H9 (cell line): ENCODE data around the gene MKNK2. TPM values are rescaled to one million over a fixed set of nuclear protein-coding genes. Genes with fewer than 3 reads are reported as not detected.

ENCODE experiments used
- DNase-seq: peaks from one replicate; pipeline ENCODE4 v3.0.0-alpha.2; 2017
- H2AFZ ChIP-seq: one replicate; pipeline ENCODE4 v1.6.1; 2013; ENCODE audit warnings: mild to moderate bottlenecking, low read length, control low read depth, moderate library complexity
- H2AK5ac ChIP-seq: 2 replicates; pipeline ENCODE4 v1.6.1; 2013; ENCODE audit warnings: low read length, control low read depth, mixed read lengths; ENCODE audit not compliant: insufficient read length
- H2BK120ac ChIP-seq: one replicate; pipeline ENCODE4 v1.6.1; 2013; ENCODE audit warnings: low read depth, mild to moderate bottlenecking, low read length, control low read depth, inconsistent platforms; ENCODE audit not compliant: poor library complexity, severe bottlenecking
- H2BK12ac ChIP-seq: 2 replicates; pipeline ENCODE4 v1.6.1; 2013; ENCODE audit warnings: low read length, control low read depth, mixed read lengths, low read depth; ENCODE audit not compliant: insufficient read length
- H2BK15ac ChIP-seq: 2 replicates; pipeline ENCODE4 v1.6.1; 2013; ENCODE audit warnings: low read depth, low read length, control low read depth
- H2BK20ac ChIP-seq: one replicate; pipeline ENCODE4 v1.6.1; 2013; ENCODE audit warnings: low read depth, mild to moderate bottlenecking, low read length, control low read depth, inconsistent platforms; ENCODE audit not compliant: poor library complexity, severe bottlenecking
- H2BK5ac ChIP-seq: 2 replicates; pipeline ENCODE4 v1.6.1; 2013; ENCODE audit warnings: low read length, control low read depth, mixed read lengths; ENCODE audit not compliant: insufficient read length
- H3K14ac ChIP-seq: 2 replicates; pipeline ENCODE4 v1.6.1; 2013; ENCODE audit warnings: low read length, control low read depth; ENCODE audit not compliant: insufficient read depth
- H3K18ac ChIP-seq: 2 replicates; pipeline ENCODE4 v1.6.1; 2013; ENCODE audit warnings: low read depth, mild to moderate bottlenecking, mixed read lengths, low read length, control low read depth; ENCODE audit not compliant: insufficient read length
- H3K23ac ChIP-seq: 2 replicates; pipeline ENCODE4 v1.6.1; 2013; ENCODE audit warnings: low read length, control low read depth, mixed read lengths, low read depth; ENCODE audit not compliant: insufficient read length
- H3K23me2 ChIP-seq: 2 replicates; pipeline ENCODE4 v1.6.1; 2013; ENCODE audit warnings: low read depth, mild to moderate bottlenecking, mixed read lengths, low read length, control low read depth; ENCODE audit not compliant: insufficient read length, poor library complexity, severe bottlenecking
- H3K27ac ChIP-seq: 2 replicates; pipeline ENCODE4 v1.5.1; 2013; ENCODE audit warnings: low read length, control low read depth, mixed read lengths, low read depth; ENCODE audit not compliant: insufficient read length
- H3K27me3 ChIP-seq: 2 replicates; pipeline ENCODE4 v1.6.1; 2013; ENCODE audit warnings: low read length, control low read depth, inconsistent platforms; ENCODE audit not compliant: insufficient read depth
- H3K4ac ChIP-seq: 2 replicates; pipeline ENCODE4 v1.6.1; 2013; ENCODE audit warnings: low read depth, mild to moderate bottlenecking, control low read depth, inconsistent platforms, low read length, moderate library complexity
- H3K4me1 ChIP-seq: 2 replicates; pipeline ENCODE4 v1.6.1; 2013; ENCODE audit warnings: low read length, control low read depth, inconsistent platforms; ENCODE audit not compliant: insufficient read depth
- H3K4me2 ChIP-seq: 2 replicates; pipeline ENCODE4 v1.6.1; 2013; ENCODE audit warnings: low read length, control low read depth, mixed read lengths; ENCODE audit not compliant: insufficient read length, insufficient read depth
- H3K56ac ChIP-seq: 2 replicates; pipeline ENCODE4 v1.6.1; 2013; ENCODE audit warnings: low read depth, mild to moderate bottlenecking, mixed read lengths, low read length, control low read depth; ENCODE audit not compliant: insufficient read length
- H3K79me1 ChIP-seq: 2 replicates; pipeline ENCODE4 v1.6.1; 2013; ENCODE audit warnings: low read depth, mild to moderate bottlenecking, moderate library complexity, low read length, control low read depth, inconsistent platforms; ENCODE audit not compliant: insufficient read depth, poor library complexity, severe bottlenecking
- H3K79me2 ChIP-seq: 2 replicates; pipeline ENCODE4 v1.6.1; 2013; ENCODE audit warnings: low read length, control low read depth, inconsistent platforms; ENCODE audit not compliant: insufficient read depth
- H3K9ac ChIP-seq: 2 replicates; pipeline ENCODE4 v1.6.1; 2013; ENCODE audit warnings: low read length, control low read depth, mixed read lengths; ENCODE audit not compliant: insufficient read length; ENCODE audit errors: extremely low read depth
- H3K9me3 ChIP-seq: one replicate; pipeline ENCODE4 v1.6.1; 2013; ENCODE audit warnings: low read depth, low read length, inconsistent platforms; ENCODE audit not compliant: control insufficient read depth
- H3T11ph ChIP-seq: one replicate; pipeline ENCODE4 v1.6.1; 2013; ENCODE audit warnings: mild to moderate bottlenecking, low read length, control low read depth, inconsistent platforms
- H4K20me1 ChIP-seq: one replicate; pipeline ENCODE4 v1.6.1; 2013; ENCODE audit not compliant: control insufficient read depth, insufficient read length, insufficient read depth
- H4K5ac ChIP-seq: 2 replicates; pipeline ENCODE4 v1.6.1; 2013; ENCODE audit warnings: low read depth, mild to moderate bottlenecking, mixed read lengths, low read length, control low read depth; ENCODE audit not compliant: insufficient read length
- H4K8ac ChIP-seq: replicated peaks from 2 replicates; pipeline ENCODE4 v1.6.1; 2013; ENCODE audit warnings: low read length, control low read depth, mixed read lengths, low read depth; ENCODE audit not compliant: insufficient read length
- H4K91ac ChIP-seq: 2 replicates; pipeline ENCODE4 v1.6.1; 2013; ENCODE audit warnings: low read depth, mild to moderate bottlenecking, moderate library complexity, mixed read lengths, low read length, control low read depth; ENCODE audit not compliant: insufficient read length
- H3K27ac Mint-ChIP-seq, 3 experiments: 2 replicates in 2 of 3; 3 replicates in 1 of 3; pipeline ENCODE4 v1.8.0; 2020 to 2021; ENCODE audit warnings: mixed read lengths in 3 of 3, mild to moderate bottlenecking in 1 of 3, moderate library complexity in 1 of 3
- H3K27me3 Mint-ChIP-seq: 2 replicates; pipeline ENCODE4 v1.8.0; 2021; ENCODE audit warnings: low read depth, mild to moderate bottlenecking, moderate library complexity, mixed read lengths
- H3K36me3 Mint-ChIP-seq, 3 experiments: 2 replicates in 2 of 3; 3 replicates in 1 of 3; pipeline ENCODE4 v1.8.0; 2020 to 2021; ENCODE audit warnings: low read depth in 3 of 3, mixed read lengths in 3 of 3; ENCODE audit not compliant: insufficient read depth in 1 of 3
- H3K4me1 Mint-ChIP-seq, 2 experiments: 2 replicates each; pipeline ENCODE4 v1.8.0; 2020; ENCODE audit warnings: mixed read lengths in 2 of 2
- H3K4me3 Mint-ChIP-seq, 2 experiments: 2 replicates in 1 of 2; 3 replicates in 1 of 2; pipeline ENCODE4 v1.8.0; 2020 to 2021; ENCODE audit warnings: mild to moderate bottlenecking in 2 of 2, mixed read lengths in 2 of 2, moderate library complexity in 1 of 2
- H3K9me3 Mint-ChIP-seq, 2 experiments: 2 replicates in 1 of 2; 3 replicates in 1 of 2; pipeline ENCODE4 v1.8.0; 2020; ENCODE audit warnings: mild to moderate bottlenecking in 2 of 2, mixed read lengths in 2 of 2, moderate library complexity in 1 of 2
- WGBS: extraction: QIAGEN DNeasy Blood & Tissue Kit; methylation state at CpG from one replicate; pipeline ENCODE4 v1.1.7; 2013; ENCODE audit warnings: missing lambda C conversion rate, low lambda C conversion rate, mixed read lengths; ENCODE audit not compliant: insufficient read length; ENCODE audit errors: extremely low coverage; 5-methylcytosine and 5-hydroxymethylcytosine counted together
- total RNA-seq: library from RNA; stranded (reverse); gene quantifications from 2 replicates; pipeline ENCODE4 v1.2.1, GENCODE V29; 2021
- TF ChIP-seq, protein P1 (sequence below): fragments of 200-600 bp; sonication (generic); conservative IDR thresholded peaks from 3 replicates; pipeline ENCODE4 v1.8.0; 2021; ENCODE audit warnings: antibody characterized with exemption, mild to moderate bottlenecking

The MKNK2 gene
- total RNA-seq, 1 experiment from 2014 or later = 153 TPM

DNA sequence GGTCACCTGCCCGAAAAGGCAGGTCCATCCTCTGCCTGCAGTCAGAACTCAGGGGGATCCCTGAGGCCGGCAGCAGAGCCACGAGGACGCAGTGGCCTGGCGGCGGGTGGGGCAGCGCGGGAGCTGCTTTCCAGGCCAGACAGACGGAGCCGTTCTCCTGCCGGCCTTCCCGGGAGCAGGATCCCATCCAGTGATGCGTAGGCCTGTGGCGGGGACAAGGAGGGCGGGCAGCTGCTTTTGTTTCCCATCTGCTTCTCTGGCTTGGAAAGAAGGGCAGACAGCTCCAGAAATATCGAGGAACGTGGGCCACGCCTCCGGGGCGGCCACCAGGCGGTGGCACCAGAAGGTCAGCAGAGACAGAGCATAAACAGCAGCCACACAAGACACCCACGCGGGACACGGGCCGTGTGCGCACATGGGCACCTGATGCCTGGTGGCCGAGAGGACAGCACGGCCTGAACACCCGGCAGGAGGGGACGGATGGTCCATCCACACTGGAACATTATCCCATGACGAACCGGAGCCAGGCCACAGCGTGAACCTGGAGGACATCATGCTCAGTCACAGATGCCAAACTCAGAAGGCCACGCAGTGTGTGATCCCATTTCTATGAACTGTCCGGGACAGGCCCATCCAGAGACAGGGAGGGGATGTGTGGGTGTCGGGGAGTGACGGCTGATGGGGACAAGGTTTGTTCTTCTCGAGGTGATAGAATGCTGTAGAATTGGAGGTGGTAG, 13.9 kb upstream of the MKNK2 start:
- no peak overlapping the region for H2BK15ac ChIP-seq
- no peaks in the 10 kb centered on the region for H3K27me3 ChIP-seq
- no peak overlapping the region for H4K91ac ChIP-seq
- H3K4me1 Mint-ChIP-seq = peaks cover 18 to 19% of the 10 kb centered on the region in 2 experiments
- H3K27ac Mint-ChIP-seq = peak overlapping the region in 1 of 3 experiments; percentile 63; a peak in 1 of 7 replicates
- H3K56ac ChIP-seq = no peak overlapping the region
- no peaks in the 10 kb centered on the region for H3K9me3 ChIP-seq
- no peak overlapping the region for H3K9ac ChIP-seq
- no peak overlapping the region for H2BK5ac ChIP-seq
- no peak overlapping the region for H3K23ac ChIP-seq
- H2BK12ac ChIP-seq = no peak overlapping the region
- H3K9me3 Mint-ChIP-seq = no peaks in the 10 kb centered on the region; a peak in 1 of 5 replicates
- no peak overlapping the region for H4K5ac ChIP-seq
- H2BK20ac ChIP-seq = no peak overlapping the region
- peaks cover 10% of the 10 kb centered on the region for H3K23me2 ChIP-seq
- no peak overlapping the region for H2AFZ ChIP-seq
- H3K4me1 ChIP-seq = no peaks in the 10 kb centered on the region
- H3K4me3 Mint-ChIP-seq = no peak overlapping the region; a peak in 1 of 5 replicates
- H3K27me3 Mint-ChIP-seq = no peaks in the 10 kb centered on the region
- H4K8ac ChIP-seq = no peak overlapping the region
- no peaks in the 10 kb centered on the region for H3K36me3 Mint-ChIP-seq
- no peak overlapping the region for H2BK120ac ChIP-seq
- H3K14ac ChIP-seq = no peak overlapping the region
- H4K20me1 ChIP-seq = no peaks in the 10 kb centered on the region
- no peak overlapping the region for H3K4ac ChIP-seq
- TF ChIP-seq, protein P1, sequence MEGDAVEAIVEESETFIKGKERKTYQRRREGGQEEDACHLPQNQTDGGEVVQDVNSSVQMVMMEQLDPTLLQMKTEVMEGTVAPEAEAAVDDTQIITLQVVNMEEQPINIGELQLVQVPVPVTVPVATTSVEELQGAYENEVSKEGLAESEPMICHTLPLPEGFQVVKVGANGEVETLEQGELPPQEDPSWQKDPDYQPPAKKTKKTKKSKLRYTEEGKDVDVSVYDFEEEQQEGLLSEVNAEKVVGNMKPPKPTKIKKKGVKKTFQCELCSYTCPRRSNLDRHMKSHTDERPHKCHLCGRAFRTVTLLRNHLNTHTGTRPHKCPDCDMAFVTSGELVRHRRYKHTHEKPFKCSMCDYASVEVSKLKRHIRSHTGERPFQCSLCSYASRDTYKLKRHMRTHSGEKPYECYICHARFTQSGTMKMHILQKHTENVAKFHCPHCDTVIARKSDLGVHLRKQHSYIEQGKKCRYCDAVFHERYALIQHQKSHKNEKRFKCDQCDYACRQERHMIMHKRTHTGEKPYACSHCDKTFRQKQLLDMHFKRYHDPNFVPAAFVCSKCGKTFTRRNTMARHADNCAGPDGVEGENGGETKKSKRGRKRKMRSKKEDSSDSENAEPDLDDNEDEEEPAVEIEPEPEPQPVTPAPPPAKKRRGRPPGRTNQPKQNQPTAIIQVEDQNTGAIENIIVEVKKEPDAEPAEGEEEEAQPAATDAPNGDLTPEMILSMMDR = no peak
- no peak overlapping the region for H3T11ph ChIP-seq
- H3K4me2 ChIP-seq = no peak overlapping the region
- H3K27ac ChIP-seq = no peak overlapping the region
- WGBS = no CpG with 5 or more reads among the region's 38 CpGs
- H3K79me2 ChIP-seq = no peaks in the 10 kb centered on the region
- H3K18ac ChIP-seq = no peak overlapping the region
- no peaks in the 10 kb centered on the region for H3K79me1 ChIP-seq
- no peak for DNase-seq
- H2AK5ac ChIP-seq = no peak overlapping the region
